Activated CD4-positive, alpha-beta T cell treated with anti-CD3 and anti-CD28 coated beads, Interleukin-2, Interleukin-6, amounts not matched to agents 100 ng/mL and 50 ng/mL, durations not matched to agents 16 hours and 8 hours (primary cell): ENCODE measurements around the gene DNALI1.
"Not testable (repeated sequence)": the region's sequence is repeated elsewhere in the genome, so short reads cannot be mapped to it uniquely, and the experiment has no call there.

Experiments used
- DNase-seq: peaks from one replicate; pipeline ENCODE4 v3.0.0-alpha.2; 2020

The DNALI1 gene

DNA sequence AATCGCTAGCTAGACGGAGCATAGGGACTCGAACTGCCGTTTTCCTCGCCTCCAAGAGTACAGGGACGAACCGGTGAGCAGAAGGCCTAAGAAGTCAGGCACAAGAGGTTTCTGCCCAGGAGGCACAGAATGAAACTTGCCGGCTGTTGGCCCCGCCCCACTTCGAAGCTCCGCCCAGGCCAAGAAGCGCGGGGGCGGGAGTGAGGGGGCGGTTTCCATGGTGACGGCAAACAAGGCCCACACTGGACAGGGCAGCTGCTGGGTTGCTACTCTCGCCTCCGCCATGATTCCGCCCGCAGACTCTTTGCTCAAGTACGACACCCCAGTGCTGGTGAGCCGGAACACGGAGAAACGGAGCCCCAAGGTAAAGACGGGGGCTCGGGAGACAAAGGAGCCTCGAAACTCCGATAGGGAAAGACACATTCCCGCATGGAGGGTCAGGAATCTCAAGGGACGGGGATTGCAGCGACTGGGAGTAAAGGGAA, at the start of gene DNALI1:
DNALI1 (plus strand) TSS at position 229 of the 485 bp plus-strand sequence; CDS start at position 284, 55 bp downstream.
- peak; percentile 55 for DNase-seq

DNA sequence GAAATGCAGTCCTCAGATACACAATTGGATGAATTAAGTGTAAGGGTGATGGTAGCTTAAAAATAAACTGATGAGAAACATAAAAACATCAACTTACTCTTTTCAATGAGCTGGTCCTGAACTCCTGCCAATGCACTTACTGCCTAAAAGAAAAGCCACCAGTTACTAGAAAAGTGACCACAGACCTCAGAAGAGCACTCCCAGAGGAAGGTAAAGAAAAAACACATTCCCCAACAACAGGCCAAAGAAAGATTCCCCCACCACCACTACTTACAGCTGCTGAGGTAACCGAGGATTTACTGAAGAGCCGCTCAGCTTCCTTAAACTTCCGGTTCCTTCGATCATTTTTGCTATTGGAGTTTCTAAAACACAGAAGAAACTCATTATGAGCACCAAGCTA, 47.6 kb upstream of the DNALI1 start:
- peak; percentile 22 for DNase-seq

DNA sequence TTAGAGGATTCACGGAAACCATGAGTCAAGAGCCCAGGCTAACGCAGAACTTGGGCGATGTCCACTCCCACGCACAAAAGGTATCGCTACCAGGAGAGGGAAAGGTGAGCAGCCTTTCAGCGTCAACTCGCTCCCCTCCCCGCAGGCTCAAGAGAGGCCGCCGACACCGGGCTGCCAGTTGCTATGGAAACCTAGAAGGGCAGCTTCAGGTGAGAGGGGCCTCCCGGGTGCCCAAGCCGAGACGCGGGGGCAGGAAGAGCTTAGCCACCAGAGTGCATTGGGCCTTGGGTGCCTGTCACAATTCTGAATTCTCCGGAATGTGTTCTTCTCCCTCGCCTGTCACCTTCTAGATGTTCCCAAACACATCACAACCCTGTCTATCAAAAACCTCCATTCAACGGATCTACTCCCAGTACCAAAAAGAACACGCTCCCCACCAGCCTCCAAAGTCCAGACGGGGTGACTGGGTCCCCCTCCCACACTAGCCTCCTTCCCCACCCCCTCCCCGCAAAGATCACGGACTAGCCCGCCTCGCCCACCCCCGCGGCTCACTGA, 42.9 kb upstream of the DNALI1 start:
- DNase-seq = peak; percentile 64

DNA sequence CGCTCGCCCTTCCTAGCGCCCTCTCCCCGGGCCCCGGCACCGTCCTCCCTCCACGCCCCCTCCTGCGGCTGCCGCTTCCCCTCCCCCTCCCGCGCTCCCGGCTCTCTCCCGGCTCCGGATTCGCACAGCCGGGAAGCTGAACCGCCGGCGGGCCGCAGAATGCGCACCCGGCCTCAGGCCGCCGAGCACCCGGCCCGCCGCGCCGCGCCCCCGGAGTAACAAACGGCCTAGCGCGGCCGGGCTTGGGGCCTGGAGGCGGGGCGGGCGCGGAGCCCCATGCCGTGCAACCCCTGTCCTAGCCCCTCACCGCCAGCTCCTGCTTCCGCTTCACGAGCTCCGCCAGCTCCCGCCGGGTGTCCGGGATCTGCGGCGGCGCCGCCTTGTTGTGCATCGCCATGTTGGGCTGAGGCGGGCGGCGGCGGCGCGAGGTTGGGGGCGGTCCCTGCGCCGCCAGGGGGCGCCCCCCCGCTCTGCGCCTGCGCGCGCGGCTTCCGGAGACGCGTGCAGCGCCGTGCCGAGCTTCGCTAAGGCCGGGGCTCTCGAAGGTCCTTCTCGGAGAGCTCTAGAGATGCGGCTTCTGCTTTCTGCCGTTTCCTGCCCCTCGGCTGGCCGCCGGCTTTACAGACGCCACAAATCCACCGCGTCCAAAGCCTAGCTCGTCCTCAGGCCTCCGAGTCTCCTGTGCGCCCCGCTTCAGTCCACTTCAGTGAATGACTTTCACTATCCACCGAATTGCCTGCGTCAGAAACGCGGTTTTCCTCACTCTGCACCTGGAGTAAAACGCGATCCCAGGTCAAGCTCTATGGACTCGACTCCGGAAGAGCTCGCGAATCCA, 42.2 kb upstream of the DNALI1 start, which contains the start of gene MEAF6:
MEAF6 (minus strand) TSS at position 417 of the 835 bp plus-strand sequence; CDS start at position 397, 20 bp downstream.
- DNase-seq = peak; percentile 91

DNA sequence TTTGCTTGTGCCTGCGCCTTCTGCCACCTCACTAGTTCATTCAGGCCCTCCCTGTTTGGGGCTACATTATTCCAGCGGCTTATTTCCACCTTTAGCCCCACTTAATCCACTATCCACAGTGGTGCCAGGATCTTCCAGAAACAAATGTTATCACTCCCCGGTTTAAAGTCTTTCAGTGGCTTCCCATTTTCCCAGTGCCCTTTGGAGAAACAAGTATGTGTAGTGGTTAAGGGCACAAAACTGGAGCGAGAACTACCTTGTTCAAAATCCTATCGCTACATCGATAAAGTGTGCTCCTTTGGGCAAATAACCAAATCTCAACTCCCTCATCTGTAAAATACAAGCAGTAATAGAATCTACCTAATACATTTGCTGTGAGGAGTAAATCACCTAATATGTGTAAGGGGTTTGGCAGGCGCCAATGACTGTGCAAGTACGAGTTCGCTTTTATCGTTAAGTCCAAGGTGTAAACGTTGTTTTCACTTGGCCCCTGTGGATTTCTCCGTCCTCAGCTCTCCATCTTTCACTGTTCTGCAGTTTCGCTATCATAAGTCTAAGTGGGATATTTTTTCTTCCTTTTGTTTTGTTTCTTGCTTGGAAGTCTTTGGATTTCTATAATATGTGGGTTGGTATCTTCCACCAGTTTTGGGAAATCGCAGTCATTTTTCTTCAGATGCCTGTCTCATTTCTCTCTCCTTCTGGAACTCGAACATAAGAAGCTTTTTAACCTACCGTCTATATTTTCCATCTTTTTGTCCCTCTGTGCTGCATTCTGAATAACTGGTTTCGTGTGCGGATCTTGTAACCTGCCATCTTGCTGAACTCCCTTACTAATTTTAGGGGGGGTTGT, 41.3 kb upstream of the DNALI1 start:
- no peak for DNase-seq

DNA sequence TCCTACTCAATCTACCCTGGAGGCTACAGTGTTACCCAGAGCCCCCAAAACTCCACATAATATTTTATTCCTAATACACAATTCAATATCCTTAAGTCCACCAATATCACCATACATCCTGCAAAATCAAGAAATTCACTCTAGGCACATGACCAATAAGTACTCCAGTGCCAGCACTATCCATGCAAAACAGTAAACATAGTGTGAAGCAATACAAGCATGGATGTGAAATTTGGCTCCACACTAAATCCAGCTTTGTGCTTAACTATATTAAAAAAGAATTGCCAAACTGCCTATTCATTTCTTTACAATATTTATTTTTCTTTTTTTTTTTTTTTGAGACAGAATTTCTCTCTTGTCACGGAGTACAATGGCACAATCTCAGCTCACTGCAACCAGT, 39.2 kb upstream of the DNALI1 start:
- no peak for DNase-seq

DNA sequence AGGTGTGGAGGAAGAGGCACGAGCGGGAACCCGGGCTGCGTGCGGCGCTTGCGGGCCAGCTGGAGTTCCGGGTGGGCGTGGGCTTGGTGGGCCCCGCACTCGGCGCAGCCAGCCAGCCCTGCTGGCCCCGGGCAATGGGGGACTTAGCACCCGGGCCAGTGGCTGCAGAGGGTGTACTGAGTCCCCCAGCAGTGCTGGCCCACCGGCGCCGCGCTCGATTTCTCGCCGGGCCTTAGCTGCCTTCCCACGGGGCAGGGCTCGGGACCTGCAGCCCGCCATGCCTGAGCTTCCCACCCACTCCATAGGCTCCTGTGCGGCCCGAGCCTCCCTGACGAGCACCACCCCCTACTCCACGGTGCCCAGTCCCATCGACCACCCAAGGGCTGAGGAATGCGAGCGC, 38.5 kb upstream of the DNALI1 start:
- DNase-seq = not testable (repeated sequence)

DNA sequence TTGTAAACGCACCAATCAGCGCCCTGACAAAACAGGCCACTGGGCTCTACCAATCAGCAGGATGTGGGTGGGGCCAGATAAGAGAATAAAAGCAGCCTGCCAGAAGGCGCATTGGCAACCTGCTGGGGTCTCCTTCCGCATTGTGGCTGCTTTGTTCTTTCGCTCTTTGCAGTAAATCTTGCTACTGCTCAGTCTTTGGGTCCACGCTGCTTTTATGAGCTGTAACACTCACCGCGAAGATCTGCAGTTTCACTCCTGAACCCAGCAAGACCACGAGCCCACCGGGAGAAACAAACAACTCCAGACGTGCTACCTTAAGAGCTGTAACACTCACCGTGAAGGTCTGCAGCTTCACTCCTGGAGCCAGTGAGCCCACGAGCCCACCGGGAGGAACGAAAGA, 37.8 kb upstream of the DNALI1 start:
- peak; percentile 64 for DNase-seq

DNA sequence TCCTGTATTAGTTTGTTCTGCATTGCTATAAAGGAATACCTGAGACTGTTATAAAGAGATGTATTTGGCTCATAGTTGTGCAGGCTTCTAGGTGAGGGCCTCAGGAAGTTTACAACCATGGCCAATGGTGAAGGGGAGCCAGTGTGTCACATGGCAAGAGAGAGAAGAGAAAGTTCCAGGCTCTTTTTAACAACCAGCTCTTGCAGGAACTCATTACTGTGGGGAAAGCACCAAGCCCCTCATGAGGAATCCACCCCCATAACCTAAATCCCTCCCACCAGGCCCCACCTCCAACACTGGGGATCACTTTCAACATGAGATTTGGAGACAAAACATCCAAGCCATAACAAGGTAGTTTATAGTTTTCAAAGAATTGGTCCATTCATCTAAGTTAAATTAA, 37.1 kb upstream of the DNALI1 start:
- DNase-seq = peak; percentile 24

DNA sequence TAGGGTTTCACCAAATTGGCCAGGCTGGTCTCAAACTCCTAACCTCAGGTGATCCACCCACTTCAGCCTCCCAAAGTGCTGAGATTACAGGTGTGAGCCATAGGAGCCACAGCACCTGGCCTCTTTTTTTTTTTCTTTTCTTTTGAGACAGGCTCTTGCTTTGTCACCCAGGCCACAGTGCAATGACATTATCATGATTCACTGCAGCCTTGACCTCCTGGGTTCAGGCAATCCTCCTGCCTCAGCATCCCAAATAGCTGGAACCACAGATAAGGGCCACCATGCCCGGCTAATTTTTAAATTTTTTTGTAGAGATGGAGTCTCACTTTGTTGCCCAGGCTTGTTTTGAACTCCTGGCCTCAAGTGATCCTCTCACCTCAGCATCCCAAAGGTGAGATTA, 26.9 kb upstream of the DNALI1 start:
- DNase-seq = not testable (repeated sequence)

DNA sequence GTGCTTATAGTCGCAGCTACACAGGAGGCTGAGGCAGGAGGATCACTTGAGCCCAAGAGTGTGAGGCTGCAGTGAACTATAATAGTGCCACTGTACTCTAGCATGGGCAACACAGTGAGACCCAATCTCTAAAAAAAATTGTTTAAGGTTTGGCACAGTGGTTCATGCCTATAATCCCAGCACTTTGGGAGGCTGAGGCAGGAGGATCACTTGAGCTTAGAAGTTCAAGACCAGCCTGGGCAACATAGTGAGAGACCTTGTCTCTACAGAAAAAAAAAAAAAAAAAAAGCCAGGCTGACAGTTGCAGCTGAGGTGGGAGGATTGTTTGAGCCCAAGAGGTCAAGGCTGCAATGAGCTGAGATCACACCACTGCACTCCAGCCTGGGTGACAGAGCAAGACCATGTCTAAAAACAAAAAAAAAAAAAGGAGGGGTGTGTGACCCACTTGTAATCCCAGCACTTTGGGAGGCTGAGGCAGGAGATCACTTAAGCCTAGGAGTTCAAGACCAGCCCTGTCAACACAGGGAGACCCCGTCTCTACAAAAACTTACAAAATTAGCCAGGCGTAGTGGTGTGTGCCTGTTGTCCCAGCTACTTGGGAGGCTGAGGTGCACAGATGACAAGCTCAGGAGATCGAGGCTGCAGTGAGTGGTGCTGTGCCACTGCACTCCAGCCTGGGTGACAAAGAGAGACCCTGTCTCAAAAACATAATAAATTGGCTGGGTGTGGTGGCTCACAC, 24.2 kb upstream of the DNALI1 start:
- not testable (repeated sequence) for DNase-seq

DNA sequence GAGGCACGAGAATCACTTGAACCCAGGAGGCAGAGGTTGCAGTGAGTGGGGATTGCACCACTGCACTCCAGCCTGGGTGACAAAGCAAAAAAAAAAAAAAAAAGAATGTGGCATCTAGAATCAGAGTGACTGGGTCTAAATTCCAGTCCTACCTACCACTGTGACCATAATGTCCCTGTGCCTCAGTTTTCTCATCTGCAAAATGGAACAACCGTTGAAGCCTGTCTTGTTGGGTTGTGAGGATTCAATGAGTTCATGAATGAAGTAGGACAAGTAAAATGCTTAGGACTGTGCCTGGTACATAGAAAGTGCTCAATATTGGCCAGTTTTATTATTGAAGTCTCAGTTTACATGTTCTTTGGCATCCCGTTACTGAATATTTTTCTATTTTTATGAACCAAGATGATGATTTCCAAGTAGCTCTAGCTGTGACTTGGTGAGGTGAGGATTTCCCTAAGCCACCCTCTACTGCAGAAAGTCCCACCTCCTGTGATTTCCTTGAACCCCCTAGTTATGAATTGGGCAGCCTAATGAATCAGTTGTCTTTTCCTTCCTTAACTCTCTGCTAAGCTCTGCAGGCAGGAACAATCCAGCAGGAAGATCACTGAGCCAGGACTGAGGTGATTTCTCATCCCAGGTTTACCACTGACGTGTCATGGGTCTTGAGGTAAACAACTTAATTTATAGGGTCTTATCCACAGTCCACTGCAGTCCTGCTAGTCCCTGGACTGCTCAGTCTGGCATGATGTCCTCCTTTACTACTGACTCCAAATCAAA, 23.2 kb upstream of the DNALI1 start:
- DNase-seq = no peak

DNA sequence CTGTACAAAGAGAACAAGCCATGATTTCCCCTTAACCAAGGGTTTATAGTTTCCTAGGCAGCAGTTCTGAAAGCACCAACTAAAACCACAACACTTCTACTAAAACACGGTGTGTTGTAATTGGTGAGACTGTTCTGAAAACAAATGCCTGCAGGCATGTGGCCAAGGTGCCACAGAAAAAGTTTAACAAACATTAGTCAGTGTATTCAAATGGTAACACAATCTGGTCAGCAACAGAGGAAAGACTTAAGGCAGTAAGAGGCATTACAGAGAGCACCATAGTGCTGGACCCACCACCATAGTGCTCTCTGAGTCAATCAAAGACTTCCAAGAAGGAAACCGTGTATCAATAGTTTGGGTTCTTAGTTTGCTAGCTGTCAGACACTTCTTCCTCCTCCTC, 19.4 kb upstream of the DNALI1 start:
- peak; percentile 49 for DNase-seq

DNA sequence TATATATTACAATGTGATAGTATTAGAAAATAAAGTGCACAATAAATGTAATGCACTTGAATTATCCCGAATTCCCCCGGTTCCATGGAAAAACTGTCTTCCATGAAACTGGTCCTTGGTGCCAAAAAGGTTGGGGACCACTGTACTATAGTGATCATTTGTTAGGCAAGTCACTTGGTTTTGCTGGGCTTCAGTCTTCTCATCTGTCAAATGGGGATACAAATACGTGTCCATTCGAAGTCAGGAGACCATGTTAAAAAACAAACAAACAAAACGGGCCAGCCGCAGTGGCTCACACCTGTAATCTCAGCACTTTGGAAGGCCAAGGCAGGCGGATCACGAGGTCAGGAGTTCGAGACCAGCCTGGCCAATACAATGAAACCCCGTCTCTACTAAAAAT, 17.6 kb upstream of the DNALI1 start:
- DNase-seq = not testable (repeated sequence)

DNA sequence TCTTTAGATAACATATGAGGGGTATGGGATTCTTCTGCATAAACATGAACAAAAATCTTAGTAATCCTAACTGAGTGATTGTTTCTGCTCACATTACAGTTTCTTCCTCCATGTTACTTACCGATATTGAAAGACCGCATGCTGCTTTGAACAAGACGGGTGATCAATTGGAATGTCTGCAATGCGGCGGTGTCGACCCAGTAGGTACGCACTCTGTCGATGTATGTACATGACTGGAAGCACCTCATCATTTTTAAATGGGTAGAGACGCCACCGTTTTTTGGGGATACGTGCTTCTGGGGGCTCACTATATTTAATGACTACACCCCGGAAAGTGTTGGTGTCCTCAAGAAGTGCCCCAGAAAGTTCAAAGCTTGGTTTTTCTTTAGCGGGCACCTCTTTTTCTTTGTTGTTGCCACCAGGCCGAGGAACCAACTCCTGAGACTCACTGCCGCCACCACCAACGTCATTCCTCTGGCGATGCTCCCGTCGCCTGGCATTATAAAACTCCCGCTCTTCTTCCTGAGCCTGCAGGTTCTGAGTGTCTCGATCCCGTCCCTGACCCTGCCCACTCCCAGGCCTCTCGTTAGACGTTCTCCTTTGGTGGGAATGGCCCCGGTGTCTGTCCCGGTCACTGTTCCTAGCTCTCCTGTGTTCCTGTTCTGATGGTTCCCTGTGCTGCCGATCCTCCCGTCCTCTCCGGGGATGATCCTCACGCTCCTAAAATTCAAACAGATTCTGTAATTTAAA, 16.5 kb upstream of the DNALI1 start:
- no peak for DNase-seq

DNA sequence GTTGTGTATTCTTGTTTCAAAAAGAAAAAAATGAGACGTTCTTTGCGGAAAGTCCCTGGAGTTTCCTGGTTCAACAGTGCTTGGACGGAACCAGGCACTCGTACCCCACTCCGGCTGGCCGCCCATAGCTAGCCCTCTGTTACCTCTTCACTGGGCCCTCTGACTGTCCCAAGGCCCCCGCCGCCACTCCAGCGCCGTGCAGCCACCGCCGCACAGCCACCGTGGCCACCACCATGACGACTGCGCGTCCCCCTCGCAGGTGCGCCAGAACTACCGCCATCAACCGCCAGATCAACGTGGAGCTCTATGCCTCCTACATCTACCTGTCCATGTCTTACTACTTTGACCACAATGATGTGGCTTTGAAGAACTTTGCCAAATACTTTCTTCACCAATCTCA, 12.2 kb upstream of the DNALI1 start:
- no peak for DNase-seq

DNA sequence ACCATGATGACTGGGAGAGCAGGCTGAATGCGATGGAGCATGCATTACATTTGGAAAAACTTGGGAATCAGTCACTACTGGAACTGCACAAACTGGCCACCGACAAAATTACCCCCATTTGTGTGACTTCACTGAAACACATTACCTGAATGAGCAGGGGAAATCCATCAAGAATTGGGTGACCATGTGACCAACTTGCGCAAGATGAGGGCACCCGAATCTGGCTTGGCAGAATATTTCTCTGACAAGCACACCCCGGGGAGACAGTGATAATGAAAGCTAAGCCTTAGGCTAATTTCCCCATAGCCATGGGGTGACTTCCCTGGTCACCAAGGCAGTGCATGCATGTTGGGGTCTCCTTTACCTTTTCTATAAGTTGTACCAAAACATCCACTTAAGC, 11.7 kb upstream of the DNALI1 start:
- DNase-seq = no peak

DNA sequence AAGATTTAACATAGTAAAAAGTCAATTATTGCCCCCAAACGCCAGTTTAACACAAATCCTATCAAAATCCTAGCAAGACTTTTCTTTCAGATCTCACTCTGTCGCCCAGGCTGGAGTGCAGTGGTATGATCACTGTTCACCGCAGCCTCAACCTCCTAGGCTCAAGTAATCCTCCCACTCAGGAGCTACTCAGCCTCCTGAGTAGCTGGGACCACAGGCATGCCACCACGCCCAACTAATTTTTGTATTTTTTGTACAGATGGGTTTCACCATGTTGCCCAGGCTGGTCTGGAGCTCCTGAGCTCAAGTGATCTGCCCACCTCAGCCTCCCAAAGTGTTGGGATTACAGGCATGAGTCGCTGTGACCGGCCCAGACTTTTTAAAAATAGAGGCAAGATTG, 7.4 kb upstream of the DNALI1 start:
- DNase-seq = no peak

DNA sequence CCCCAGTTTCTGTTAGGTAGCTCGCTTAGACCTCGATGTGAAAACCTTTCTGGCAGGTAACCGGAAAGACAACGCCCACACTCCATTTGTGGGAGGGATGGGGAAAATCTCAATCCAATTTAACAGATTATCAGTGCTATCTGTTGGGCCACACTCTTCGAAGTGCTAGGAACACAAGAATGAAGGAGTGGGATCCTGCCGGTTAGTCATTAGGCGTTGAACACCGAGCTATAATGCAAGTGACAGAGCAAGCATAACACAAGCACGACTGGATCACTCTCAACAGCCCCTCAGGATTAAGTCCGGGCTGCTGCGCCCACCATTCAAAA, 3.2 kb upstream of the DNALI1 start:
- no peak for DNase-seq

DNA sequence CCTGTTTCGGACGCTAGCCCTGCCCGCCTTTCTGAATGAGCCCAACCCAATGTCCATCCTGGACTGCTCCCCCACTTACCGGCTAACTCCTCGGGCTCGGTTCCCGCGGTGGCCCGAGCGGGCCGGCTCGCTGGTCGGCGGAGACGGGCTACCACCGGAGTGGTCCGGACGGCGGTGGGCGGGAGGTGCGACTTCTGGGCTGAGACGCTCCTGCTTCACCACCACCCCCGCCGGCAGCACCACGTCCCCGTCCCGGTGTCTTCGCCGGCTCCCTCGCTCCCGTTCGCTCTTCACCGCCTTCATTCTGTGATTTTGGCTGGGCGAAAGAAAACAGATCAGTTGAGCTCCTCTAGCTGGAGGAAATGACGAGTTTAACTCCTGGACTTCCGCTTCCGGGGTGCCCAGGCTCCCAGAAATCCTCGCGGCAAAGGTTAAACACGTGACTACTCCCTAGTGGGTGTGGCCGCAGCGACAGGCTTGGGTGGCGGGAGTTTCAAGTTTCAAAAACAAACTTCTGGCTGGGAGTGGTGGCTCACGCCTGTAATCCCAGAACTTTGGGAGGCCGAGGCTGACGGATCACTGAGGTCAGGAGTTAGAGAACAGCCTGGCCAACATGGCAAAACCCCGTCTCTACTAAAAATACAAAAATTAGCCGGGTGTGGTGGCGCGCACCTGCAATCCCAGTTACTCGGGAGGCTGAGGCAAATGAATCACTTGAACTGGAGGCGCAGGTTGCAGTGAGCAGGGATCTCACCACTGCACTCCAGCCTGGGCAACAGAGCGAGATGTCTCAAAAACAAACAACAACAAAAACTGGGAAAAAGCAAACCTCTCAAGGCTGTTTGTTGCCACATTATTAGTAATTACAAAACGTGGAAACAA, 2.6 kb upstream of the DNALI1 start, which contains the start of gene SNIP1:
SNIP1 (minus strand) TSS at position 367 of the 882 bp plus-strand sequence; CDS start at position 303, 64 bp downstream.
- peak; percentile 94 for DNase-seq
